ENCODE results near the gene REV1.

The REV1 gene

GRCh38 chr2:99448556-99448955 is 41.3 kb downstream of the REV1 start:
- peak; percentile 68 for DNase-seq (ENCODE audit: low spot score)

GRCh38 chr2:99445065-99445464 is 44.8 kb downstream of the REV1 start:
- no peak for DNase-seq (ENCODE audit: low spot score)

- no peak for DNase-seq (ENCODE audit: low spot score)
Measured at GRCh38 chr2:99444222-99444621, 45.6 kb downstream of the REV1 start.

GRCh38 chr2:99442837-99443236 is 47.0 kb downstream of the REV1 start:
- DNase-seq (ENCODE audit: low spot score): no peak

GRCh38 chr2:99439971-99440505 is 49.8 kb downstream of the REV1 start:
- no peak for DNase-seq (ENCODE audit: low spot score)

- DNase-seq (ENCODE audit: low spot score): no peak
Measured at GRCh38 chr2:99436874-99437273, 52.9 kb downstream of the REV1 start.

GRCh38 chr2:99433340-99433739 is 56.5 kb downstream of the REV1 start:
- DNase-seq (ENCODE audit: low spot score): no peak

GRCh38 chr2:99431587-99432275 is 58.1 kb downstream of the REV1 start:
- no peak for DNase-seq (ENCODE audit: low spot score)

- DNase-seq (ENCODE audit: low spot score): no peak
Measured at GRCh38 chr2:99430614-99431291, 59.1 kb downstream of the REV1 start.

GRCh38 chr2:99425022-99425421 is 64.8 kb downstream of the REV1 start:
- DNase-seq (ENCODE audit: low spot score): no peak

- DNase-seq (ENCODE audit: low spot score): no peak
Measured at GRCh38 chr2:99424371-99424770, 65.4 kb downstream of the REV1 start.

GRCh38 chr2:99422599-99422998 is 67.2 kb downstream of the REV1 start:
- no peak for DNase-seq (ENCODE audit: low spot score)

- DNase-seq (ENCODE audit: low spot score): no peak
Measured at GRCh38 chr2:99421469-99421868, 68.3 kb downstream of the REV1 start.

- no peak for DNase-seq (ENCODE audit: low spot score)
Measured at GRCh38 chr2:99420751-99421299, 69.0 kb downstream of the REV1 start.

GRCh38 chr2:99420031-99420430 is 69.8 kb downstream of the REV1 start:
- DNase-seq (ENCODE audit: low spot score): no peak

- DNase-seq (ENCODE audit: low spot score): no peak
Measured at GRCh38 chr2:99417396-99417795, 72.4 kb downstream of the REV1 start.

- DNase-seq (ENCODE audit: low spot score): no peak
Measured at GRCh38 chr2:99414566-99414965, 75.3 kb downstream of the REV1 start.

- no peak for DNase-seq (ENCODE audit: low spot score)
Measured at GRCh38 chr2:99410276-99410675, 79.5 kb downstream of the REV1 start.

- no peak for DNase-seq (ENCODE audit: low spot score)
Measured at GRCh38 chr2:99406137-99406536, 83.7 kb downstream of the REV1 start.

- DNase-seq (ENCODE audit: low spot score): no peak
Measured at GRCh38 chr2:99404797-99405669, 84.8 kb downstream of the REV1 start.

- DNase-seq (ENCODE audit: low spot score): no peak
Measured at GRCh38 chr2:99404039-99404796, 85.6 kb downstream of the REV1 start.

GRCh38 chr2:99403524-99403923 is 86.3 kb downstream of the REV1 start:
- no peak for DNase-seq (ENCODE audit: low spot score)

All from kidney capillary endothelial cell (primary cell).